Effector memory CD4-positive, alpha-beta T cell (primary cell): ENCODE results near the gene NFATC2.
A peak's percentile ranks its signal among the peaks of the same experiment; 100 is the strongest.

Source experiments
- DNase-seq, 3 donors: peaks; one replicate each; pipeline ENCODE4 v3.0.0-alpha.2; 2020
- H3K27ac ChIP-seq: 2 replicates; pipeline ENCODE4 v1.7.0; 2013; ENCODE audit warnings: mild to moderate bottlenecking, low read length, moderate library complexity; ENCODE audit not compliant: insufficient read depth, poor library complexity, severe bottlenecking
- H3K27me3 ChIP-seq: replicated peaks from 2 replicates; pipeline ENCODE4 v1.7.0; 2013; ENCODE audit warnings: mild to moderate bottlenecking, low read length; ENCODE audit not compliant: insufficient read depth, control insufficient read depth, poor library complexity, severe bottlenecking
- H3K36me3 ChIP-seq: 2 replicates; pipeline ENCODE4 v1.7.0; 2013; ENCODE audit warnings: mild to moderate bottlenecking, low read length, moderate library complexity; ENCODE audit not compliant: control insufficient read depth, insufficient read depth
- H3K4me1 ChIP-seq: 2 replicates; pipeline ENCODE4 v1.7.0; 2013; ENCODE audit warnings: low read length, mild to moderate bottlenecking; ENCODE audit not compliant: control insufficient read depth, insufficient read depth, poor library complexity, severe bottlenecking
- H3K4me3 ChIP-seq: 2 replicates; pipeline ENCODE4 v1.7.0; 2013; ENCODE audit warnings: low read length, low read depth, mild to moderate bottlenecking; ENCODE audit not compliant: insufficient read depth, poor library complexity, severe bottlenecking
- H3K9me3 ChIP-seq: 2 replicates; pipeline ENCODE4 v1.7.0; 2013; ENCODE audit warnings: mild to moderate bottlenecking, low read length, moderate library complexity; ENCODE audit not compliant: control insufficient read depth

Gene NFATC2

DNA sequence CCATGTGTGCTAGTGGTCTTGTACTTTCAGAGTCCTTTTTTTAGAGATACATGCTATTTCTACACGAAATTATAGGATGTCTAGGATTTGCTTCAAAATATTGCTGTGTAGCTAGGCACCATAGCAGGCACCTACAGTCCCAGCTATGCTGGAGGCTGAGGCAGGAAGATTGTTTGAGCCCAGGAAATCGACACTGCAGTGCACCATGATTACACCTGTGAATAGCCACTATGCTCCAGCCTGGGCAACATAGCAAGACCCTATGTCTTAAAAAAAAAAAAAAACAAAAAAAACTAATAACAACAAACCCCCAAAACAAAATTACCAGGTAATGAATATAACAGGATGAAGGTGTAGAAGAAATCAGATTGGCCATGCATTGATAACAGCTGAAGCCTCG is 121.7 kb downstream of the NFATC2 start:
- peaks cover 8% of the 10 kb centered on the region for H3K36me3 ChIP-seq
- peak overlapping the region; percentile 52 for H3K27ac ChIP-seq
- no peaks in the 10 kb centered on the region for H3K27me3 ChIP-seq
- H3K4me3 ChIP-seq: no peak overlapping the region
- H3K4me1 ChIP-seq: peaks cover 60% of the 10 kb centered on the region
- DNase-seq: no peak
- H3K9me3 ChIP-seq: no peaks in the 10 kb centered on the region

- Histone ChIP-seq H3K36me3 (peaks cover 8% of the 10 kb centered on the region), H3K9me3 (no peaks in the 10 kb centered on the region), H3K4me3 (no peak overlapping the region), H3K27me3 (no peaks in the 10 kb centered on the region), H3K4me1 (peaks cover 60% of the 10 kb centered on the region), H3K27ac (peak overlapping the region; percentile 52)
- DNase-seq: no peak
These were observed 122.4 kb downstream of the NFATC2 start for GRCh38 chr20:51420111-51420510.

GRCh38 chr20:51419646-51420045 is 122.9 kb downstream of the NFATC2 start:
- peaks cover 56% of the 10 kb centered on the region for H3K4me1 ChIP-seq
- H3K36me3 ChIP-seq: peaks cover 8% of the 10 kb centered on the region
- H3K27ac ChIP-seq: no peak overlapping the region
- H3K27me3 ChIP-seq: no peaks in the 10 kb centered on the region
- H3K9me3 ChIP-seq: no peaks in the 10 kb centered on the region
- DNase-seq: no peak
- no peak overlapping the region for H3K4me3 ChIP-seq

DNA sequence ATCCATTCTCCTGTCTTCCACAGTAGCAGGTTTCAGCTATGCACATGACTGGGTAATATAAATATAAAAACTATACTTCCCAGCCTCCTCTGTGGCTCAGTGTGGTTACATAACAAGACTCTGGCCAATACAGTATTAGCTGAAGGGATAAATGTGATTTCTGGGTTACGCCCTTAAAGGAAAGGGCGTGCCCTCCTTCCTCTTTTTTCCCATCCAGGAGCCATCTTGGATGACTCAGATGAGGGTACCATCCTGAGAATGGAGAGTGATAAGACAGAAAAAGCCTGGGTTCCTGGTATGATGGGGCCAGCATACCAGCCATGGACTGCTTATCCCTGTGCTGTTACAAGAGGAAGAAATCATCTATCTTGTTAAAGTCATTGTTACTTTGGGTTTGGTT is 123.3 kb downstream of the NFATC2 start:
- Histone ChIP-seq H3K27me3 (no peaks in the 10 kb centered on the region), H3K4me1 (peaks cover 52% of the 10 kb centered on the region), H3K27ac (no peak overlapping the region), H3K9me3 (no peaks in the 10 kb centered on the region), H3K4me3 (no peak overlapping the region), H3K36me3 (peaks cover 8% of the 10 kb centered on the region)
- no peak for DNase-seq

- no peak for DNase-seq
- peaks cover 53% of the 10 kb centered on the region for H3K4me1 ChIP-seq
- no peak overlapping the region for H3K4me3 ChIP-seq
- no peaks in the 10 kb centered on the region for H3K9me3 ChIP-seq
- H3K27me3 ChIP-seq: no peaks in the 10 kb centered on the region
- H3K27ac ChIP-seq: peak overlapping the region; percentile 69
- peaks cover 8% of the 10 kb centered on the region for H3K36me3 ChIP-seq
These were observed 124.4 kb downstream of the NFATC2 start for GRCh38 chr20:51418137-51418529.

GRCh38 chr20:51417250-51418136 is 125.0 kb downstream of the NFATC2 start:
- peak in 1 of 3 donors; percentile 37 for DNase-seq
- Histone ChIP-seq H3K36me3 (peaks cover 8% of the 10 kb centered on the region), H3K27me3 (no peaks in the 10 kb centered on the region), H3K4me3 (peak overlapping the region; percentile 14), H3K27ac (peak overlapping the region; percentile 69), H3K9me3 (no peaks in the 10 kb centered on the region), H3K4me1 (peaks cover 58% of the 10 kb centered on the region)

- no peak for DNase-seq
- no peak overlapping the region for H3K4me3 ChIP-seq
- no peaks in the 10 kb centered on the region for H3K9me3 ChIP-seq
- H3K4me1 ChIP-seq: peaks cover 63% of the 10 kb centered on the region
- H3K27ac ChIP-seq: peak overlapping the region; percentile 69
- H3K27me3 ChIP-seq: no peaks in the 10 kb centered on the region
- H3K36me3 ChIP-seq: peaks cover 8% of the 10 kb centered on the region
These were observed 125.8 kb downstream of the NFATC2 start for GRCh38 chr20:51416532-51417249.

DNA sequence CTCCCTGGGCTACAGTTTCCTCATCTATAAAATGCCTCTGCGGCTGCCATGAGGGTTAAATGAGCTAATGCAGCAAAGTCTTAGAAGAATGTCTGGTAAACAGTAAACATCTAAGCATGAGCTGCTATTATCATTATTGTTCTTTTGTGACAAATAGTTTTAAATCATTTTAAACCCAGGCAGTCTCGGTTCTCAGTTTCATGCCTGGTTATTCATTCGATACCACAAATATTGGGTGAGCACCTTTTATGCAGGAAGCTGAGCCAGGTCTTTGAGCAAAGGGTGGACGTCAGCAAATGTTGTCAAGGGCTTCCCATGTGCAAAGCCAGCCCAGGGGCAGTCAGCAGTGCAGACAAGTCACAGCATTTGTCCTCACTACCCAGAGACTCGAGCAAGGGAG is 128.7 kb downstream of the NFATC2 start:
- Histone ChIP-seq H3K9me3 (no peaks in the 10 kb centered on the region), H3K36me3 (peaks cover 9% of the 10 kb centered on the region), H3K4me3 (no peak overlapping the region), H3K27ac (peak overlapping the region; percentile 36), H3K27me3 (no peaks in the 10 kb centered on the region), H3K4me1 (peaks cover 50% of the 10 kb centered on the region)
- no peak for DNase-seq

DNA sequence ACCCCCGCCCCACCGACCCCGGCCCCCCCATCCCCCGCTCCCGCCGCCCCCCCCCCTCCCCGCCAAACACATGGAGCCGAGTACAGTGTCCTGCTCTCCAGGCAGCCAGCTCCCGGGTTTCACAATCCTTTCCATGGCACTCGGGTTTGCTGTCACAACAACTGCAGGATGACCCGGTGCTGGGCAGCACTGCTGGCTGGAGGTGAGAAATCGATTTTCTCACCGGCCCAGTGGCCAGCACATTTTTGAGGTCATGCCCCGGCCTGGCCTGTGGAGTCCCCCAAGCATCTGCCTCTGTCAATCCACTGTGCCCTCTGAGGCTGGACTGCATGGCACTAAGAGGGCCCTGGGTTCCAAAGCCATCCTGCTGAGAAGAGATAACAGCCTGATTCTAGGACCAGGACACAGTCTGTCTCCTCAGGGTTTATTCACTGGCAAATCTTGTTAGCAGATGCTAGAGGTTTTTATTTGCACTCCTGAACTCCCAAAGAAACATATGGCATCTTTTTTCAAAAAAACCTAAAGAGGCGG is 129.5 kb downstream of the NFATC2 start:
- H3K27me3 ChIP-seq: no peaks in the 10 kb centered on the region
- H3K27ac ChIP-seq: peak overlapping the region; percentile 36
- peaks cover 9% of the 10 kb centered on the region for H3K36me3 ChIP-seq
- H3K4me3 ChIP-seq: no peak overlapping the region
- DNase-seq: no peak
- no peaks in the 10 kb centered on the region for H3K9me3 ChIP-seq
- peaks cover 48% of the 10 kb centered on the region for H3K4me1 ChIP-seq
